SK-N-SH treated with all-trans-retinoic acid at 6 μM for 48 hours (cell line): Measurements from ENCODE around the gene LRCH1.

ENCODE experiments used
- ATAC-seq: fragments of 200-7000 bp; cut with Tn5 transposase; 3 replicates; pipeline ENCODE4 v1.9.1; 2020; ENCODE audit warnings: mild to moderate bottlenecking, moderate library complexity
- ARNTL ChIP-seq: fragments of 450-650 bp; formaldehyde crosslinking; IDR thresholded peaks from 2 replicates; pipeline ENCODE4 v1.5.0; 2020; ENCODE audit warnings: low read depth, mild to moderate bottlenecking, moderate library complexity, borderline replicate concordance
- BACH2 ChIP-seq: fragments of 250-450 bp; sonication (Bioruptor Pico); IDR thresholded peaks from 2 replicates; pipeline ENCODE4 v1.9.0; 2021; ENCODE audit warnings: mild to moderate bottlenecking, borderline replicate concordance
- CSDC2 ChIP-seq: fragments of 250-450 bp; sonication (Bioruptor Pico); IDR thresholded peaks from 2 replicates; pipeline ENCODE4 v1.5.0; 2020; ENCODE audit warnings: mild to moderate bottlenecking, moderate library complexity
- ESRRG ChIP-seq: fragments of 250-450 bp; sonication (Bioruptor Pico); IDR thresholded peaks from 2 replicates; pipeline ENCODE4 v1.6.1; 2021; ENCODE audit warnings: mild to moderate bottlenecking
- ISL1 ChIP-seq: fragments of 250-450 bp; sonication (Bioruptor Pico); IDR thresholded peaks from 2 replicates; pipeline ENCODE4 v2.1.2; 2022; ENCODE audit warnings: mild to moderate bottlenecking, moderate library complexity
- OSR1 ChIP-seq: fragments of 250-450 bp; sonication (Bioruptor Pico); IDR thresholded peaks from 2 replicates; pipeline ENCODE4 v1.8.0; 2022; ENCODE audit warnings: moderate library complexity, mild to moderate bottlenecking, inconsistent platforms
- PPARA ChIP-seq: fragments of 250-450 bp; sonication (Bioruptor Pico); IDR thresholded peaks from 2 replicates; pipeline ENCODE4 v1.5.0; 2020; ENCODE audit warnings: mild to moderate bottlenecking, borderline replicate concordance
- RARB ChIP-seq: fragments of 250-450 bp; sonication (Bioruptor Pico); IDR thresholded peaks from 2 replicates; pipeline ENCODE4 v1.8.0; 2021; ENCODE audit warnings: mild to moderate bottlenecking, moderate library complexity
- SNAI2 ChIP-seq: fragments of 250-450 bp; sonication (Bioruptor Pico); IDR thresholded peaks from 2 replicates; pipeline ENCODE4 v1.5.0; 2020; ENCODE audit warnings: mild to moderate bottlenecking, moderate library complexity
- TOX ChIP-seq: fragments of 250-450 bp; sonication (Bioruptor Pico); IDR thresholded peaks from 2 replicates; pipeline ENCODE4 v1.8.0; 2021; ENCODE audit warnings: mild to moderate bottlenecking, moderate library complexity, borderline replicate concordance
- ZC3H10 ChIP-seq: fragments of 250-450 bp; sonication (Bioruptor Pico); IDR thresholded peaks from 2 replicates; pipeline ENCODE4 v1.5.1; 2021; ENCODE audit warnings: mild to moderate bottlenecking, moderate library complexity
- ZFP30 ChIP-seq: fragments of 450-650 bp; formaldehyde crosslinking; IDR thresholded peaks from 2 replicates; pipeline ENCODE4 v1.5.0; 2022; ENCODE audit warnings: mild to moderate bottlenecking, moderate library complexity
- ZNF565 ChIP-seq: fragments of 450-650 bp; formaldehyde crosslinking; conservative IDR thresholded peaks from 2 replicates; pipeline ENCODE4 v1.5.0; 2020; ENCODE audit warnings: low read depth, mild to moderate bottlenecking, moderate library complexity
- ZNF70 ChIP-seq: fragments of 450-650 bp; formaldehyde crosslinking; IDR thresholded peaks from 2 replicates; pipeline ENCODE4 v1.5.0; 2020; ENCODE audit warnings: mild to moderate bottlenecking, moderate library complexity
- ZNF8 ChIP-seq: fragments of 450-650 bp; formaldehyde crosslinking; IDR thresholded peaks from 2 replicates; pipeline ENCODE4 v1.5.0; 2020; ENCODE audit warnings: mild to moderate bottlenecking, moderate library complexity
- TF ChIP-seq, protein P1 (sequence below): fragments of 250-450 bp; sonication (Bioruptor Pico); IDR thresholded peaks from 2 replicates; pipeline ENCODE4 v1.8.0; 2020; ENCODE audit warnings: mild to moderate bottlenecking, moderate library complexity, borderline replicate concordance
- TF ChIP-seq, protein P2 (sequence below): fragments of 250-450 bp; sonication (Bioruptor Pico); IDR thresholded peaks from 2 replicates; pipeline ENCODE4 v1.8.0; 2021; ENCODE audit warnings: low read depth, mild to moderate bottlenecking, moderate library complexity, borderline replicate concordance
- TF ChIP-seq, protein P3 (sequence below): fragments of 250-450 bp; sonication (Bioruptor Pico); IDR thresholded peaks from 2 replicates; pipeline ENCODE4 v1.5.1; 2020; ENCODE audit warnings: low read depth, mild to moderate bottlenecking, moderate library complexity
- TF ChIP-seq, protein P4 (sequence below): fragments of 250-450 bp; sonication (Bioruptor Pico); IDR thresholded peaks from 2 replicates; pipeline ENCODE4 v1.5.0; 2020; ENCODE audit warnings: mild to moderate bottlenecking, moderate library complexity
- TF ChIP-seq, protein P5 (sequence below): fragments of 250-450 bp; sonication (Bioruptor Pico); IDR thresholded peaks from 2 replicates; pipeline ENCODE4 v1.5.1; 2021; ENCODE audit warnings: mild to moderate bottlenecking, moderate library complexity

LRCH1 gene

DNA sequence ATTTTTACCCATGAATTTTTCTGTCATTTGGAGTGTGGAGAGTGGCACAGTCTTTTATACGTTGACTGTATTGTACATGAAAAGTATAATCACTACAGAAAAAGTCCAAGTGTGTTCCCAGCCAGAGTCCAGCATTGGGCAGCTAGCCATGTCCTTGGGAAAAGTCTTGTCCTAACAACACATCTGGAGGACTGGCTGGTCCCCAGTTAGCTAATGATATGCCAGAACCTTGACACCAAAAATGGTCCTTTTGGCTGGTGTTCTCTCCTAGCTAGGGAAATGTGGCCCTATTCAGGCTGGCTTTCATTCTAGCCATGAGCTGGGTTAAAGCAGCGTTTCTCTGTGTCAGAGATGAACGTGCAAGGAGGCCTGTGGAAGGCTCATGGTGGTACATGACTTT lies 145.0 kb downstream of the LRCH1 start (continued):
- TF ChIP-seq PPARA, result no peak
- TF ChIP-seq, protein P1, sequence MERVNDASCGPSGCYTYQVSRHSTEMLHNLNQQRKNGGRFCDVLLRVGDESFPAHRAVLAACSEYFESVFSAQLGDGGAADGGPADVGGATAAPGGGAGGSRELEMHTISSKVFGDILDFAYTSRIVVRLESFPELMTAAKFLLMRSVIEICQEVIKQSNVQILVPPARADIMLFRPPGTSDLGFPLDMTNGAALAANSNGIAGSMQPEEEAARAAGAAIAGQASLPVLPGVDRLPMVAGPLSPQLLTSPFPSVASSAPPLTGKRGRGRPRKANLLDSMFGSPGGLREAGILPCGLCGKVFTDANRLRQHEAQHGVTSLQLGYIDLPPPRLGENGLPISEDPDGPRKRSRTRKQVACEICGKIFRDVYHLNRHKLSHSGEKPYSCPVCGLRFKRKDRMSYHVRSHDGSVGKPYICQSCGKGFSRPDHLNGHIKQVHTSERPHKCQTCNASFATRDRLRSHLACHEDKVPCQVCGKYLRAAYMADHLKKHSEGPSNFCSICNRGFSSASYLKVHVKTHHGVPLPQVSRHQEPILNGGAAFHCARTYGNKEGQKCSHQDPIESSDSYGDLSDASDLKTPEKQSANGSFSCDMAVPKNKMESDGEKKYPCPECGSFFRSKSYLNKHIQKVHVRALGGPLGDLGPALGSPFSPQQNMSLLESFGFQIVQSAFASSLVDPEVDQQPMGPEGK (CRISPR knock-in tag), result no peak
- TF ChIP-seq, all 23 proteins: peak for 0

DNA sequence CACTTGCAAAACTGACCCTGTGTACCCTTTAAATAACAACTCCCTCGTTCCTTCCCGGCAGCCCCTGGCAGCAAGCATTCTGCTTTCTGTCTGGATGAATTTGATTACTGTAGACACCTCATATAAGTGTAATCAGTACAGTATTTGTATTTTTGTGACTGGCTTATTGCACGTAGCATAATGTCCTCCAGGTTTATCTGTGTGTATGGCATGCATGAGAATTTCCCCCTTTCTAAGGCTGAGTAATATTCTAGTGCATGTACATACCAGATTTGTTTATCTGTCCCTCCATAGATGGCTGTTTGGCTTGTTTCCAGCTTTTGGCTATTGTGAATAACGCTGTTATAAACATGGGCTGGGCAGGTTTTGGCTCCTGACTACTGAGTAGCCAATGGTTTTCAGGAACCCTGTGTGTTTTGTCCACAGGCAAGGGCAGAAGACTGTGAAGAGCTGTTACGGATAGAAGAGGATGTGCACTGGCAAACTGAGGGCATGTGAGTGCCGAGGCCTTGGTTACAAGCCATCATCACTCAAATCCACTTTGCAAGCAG lies 146.0 kb downstream of the LRCH1 start:
- no peak for TF ChIP-seq ARNTL (CRISPR knock-in tag)
- TF ChIP-seq ZNF8, result peak; percentile 57
- TF ChIP-seq ISL1 (CRISPR knock-in tag), result peak; percentile 13; the same call in 1 of the 2 replicates
- TF ChIP-seq ZNF70 (CRISPR knock-in tag), result 0 out of 2 replicates have a peak, but pooled peaks have one; percentile 30
- peak; percentile 51; the same call in 2 of the 3 replicates for ATAC-seq

DNA sequence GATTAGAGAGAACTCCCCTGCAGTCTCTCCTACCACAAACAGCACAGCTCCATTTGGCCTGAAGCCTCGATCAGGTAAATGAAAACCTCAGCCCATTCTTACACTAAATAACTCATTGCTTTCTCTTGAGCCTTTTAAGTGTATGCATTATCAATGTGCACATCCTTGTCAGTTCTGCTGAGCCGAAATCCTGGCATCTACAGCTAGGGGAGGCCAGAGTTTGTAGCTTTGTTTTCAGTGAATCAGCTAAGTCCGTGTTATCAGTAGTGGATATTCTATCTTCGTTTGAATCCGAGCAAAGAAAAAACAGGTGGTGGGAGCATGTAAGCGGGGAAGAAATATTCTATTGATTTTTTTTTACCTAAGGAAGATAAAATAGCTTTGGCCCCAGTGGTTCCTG lies 159.6 kb downstream of the LRCH1 start:
- no peak for ATAC-seq
- TF ChIP-seq ISL1 (CRISPR knock-in tag) (no peak), SNAI2 (CRISPR knock-in tag) (no peak), CSDC2 (CRISPR knock-in tag) (no peak), ZNF70 (CRISPR knock-in tag) (no peak), OSR1 (CRISPR knock-in tag) (no peak), ZFP30 (CRISPR knock-in tag) (no peak), ESRRG (CRISPR knock-in tag) (no peak)
- TF ChIP-seq, protein P2, sequence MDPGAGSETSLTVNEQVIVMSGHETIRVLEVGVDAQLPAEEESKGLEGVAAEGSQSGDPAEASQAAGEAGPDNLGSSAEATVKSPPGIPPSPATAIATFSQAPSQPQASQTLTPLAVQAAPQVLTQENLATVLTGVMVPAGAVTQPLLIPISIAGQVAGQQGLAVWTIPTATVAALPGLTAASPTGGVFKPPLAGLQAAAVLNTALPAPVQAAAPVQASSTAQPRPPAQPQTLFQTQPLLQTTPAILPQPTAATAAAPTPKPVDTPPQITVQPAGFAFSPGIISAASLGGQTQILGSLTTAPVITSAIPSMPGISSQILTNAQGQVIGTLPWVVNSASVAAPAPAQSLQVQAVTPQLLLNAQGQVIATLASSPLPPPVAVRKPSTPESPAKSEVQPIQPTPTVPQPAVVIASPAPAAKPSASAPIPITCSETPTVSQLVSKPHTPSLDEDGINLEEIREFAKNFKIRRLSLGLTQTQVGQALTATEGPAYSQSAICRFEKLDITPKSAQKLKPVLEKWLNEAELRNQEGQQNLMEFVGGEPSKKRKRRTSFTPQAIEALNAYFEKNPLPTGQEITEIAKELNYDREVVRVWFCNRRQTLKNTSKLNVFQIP (CRISPR knock-in tag), result no peak
- TF ChIP-seq, protein P3, sequence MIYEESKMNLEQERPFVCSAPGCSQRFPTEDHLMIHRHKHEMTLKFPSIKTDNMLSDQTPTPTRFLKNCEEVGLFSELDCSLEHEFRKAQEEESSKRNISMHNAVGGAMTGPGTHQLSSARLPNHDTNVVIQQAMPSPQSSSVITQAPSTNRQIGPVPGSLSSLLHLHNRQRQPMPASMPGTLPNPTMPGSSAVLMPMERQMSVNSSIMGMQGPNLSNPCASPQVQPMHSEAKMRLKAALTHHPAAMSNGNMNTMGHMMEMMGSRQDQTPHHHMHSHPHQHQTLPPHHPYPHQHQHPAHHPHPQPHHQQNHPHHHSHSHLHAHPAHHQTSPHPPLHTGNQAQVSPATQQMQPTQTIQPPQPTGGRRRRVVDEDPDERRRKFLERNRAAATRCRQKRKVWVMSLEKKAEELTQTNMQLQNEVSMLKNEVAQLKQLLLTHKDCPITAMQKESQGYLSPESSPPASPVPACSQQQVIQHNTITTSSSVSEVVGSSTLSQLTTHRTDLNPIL (CRISPR knock-in tag), result no peak

DNA sequence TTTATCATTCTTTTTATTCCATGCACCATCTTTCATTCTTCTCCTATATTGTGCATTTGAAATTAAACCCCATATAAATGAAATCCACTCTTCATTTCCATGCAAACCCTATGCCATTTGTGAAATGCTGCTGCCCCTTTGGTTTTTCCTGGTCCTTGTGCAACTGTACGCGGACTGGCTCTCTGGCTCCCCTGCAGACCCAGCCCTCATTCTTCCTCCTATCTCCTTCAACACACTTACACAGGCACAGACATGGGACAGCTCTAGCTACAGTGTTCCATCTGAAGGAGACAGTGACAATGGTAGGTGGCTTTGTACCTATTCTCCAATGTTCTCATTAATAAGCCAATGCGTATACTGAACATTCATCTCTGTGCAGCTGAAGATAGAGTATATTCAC lies 162.4 kb downstream of the LRCH1 start:
- ATAC-seq, result no peak
- TF ChIP-seq, protein P4, sequence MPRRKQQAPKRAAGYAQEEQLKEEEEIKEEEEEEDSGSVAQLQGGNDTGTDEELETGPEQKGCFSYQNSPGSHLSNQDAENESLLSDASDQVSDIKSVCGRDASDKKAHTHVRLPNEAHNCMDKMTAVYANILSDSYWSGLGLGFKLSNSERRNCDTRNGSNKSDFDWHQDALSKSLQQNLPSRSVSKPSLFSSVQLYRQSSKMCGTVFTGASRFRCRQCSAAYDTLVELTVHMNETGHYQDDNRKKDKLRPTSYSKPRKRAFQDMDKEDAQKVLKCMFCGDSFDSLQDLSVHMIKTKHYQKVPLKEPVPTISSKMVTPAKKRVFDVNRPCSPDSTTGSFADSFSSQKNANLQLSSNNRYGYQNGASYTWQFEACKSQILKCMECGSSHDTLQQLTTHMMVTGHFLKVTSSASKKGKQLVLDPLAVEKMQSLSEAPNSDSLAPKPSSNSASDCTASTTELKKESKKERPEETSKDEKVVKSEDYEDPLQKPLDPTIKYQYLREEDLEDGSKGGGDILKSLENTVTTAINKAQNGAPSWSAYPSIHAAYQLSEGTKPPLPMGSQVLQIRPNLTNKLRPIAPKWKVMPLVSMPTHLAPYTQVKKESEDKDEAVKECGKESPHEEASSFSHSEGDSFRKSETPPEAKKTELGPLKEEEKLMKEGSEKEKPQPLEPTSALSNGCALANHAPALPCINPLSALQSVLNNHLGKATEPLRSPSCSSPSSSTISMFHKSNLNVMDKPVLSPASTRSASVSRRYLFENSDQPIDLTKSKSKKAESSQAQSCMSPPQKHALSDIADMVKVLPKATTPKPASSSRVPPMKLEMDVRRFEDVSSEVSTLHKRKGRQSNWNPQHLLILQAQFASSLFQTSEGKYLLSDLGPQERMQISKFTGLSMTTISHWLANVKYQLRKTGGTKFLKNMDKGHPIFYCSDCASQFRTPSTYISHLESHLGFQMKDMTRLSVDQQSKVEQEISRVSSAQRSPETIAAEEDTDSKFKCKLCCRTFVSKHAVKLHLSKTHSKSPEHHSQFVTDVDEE (CRISPR knock-in tag), result no peak
- no peak for TF ChIP-seq ZNF565 (CRISPR knock-in tag)
- TF ChIP-seq, protein P5, sequence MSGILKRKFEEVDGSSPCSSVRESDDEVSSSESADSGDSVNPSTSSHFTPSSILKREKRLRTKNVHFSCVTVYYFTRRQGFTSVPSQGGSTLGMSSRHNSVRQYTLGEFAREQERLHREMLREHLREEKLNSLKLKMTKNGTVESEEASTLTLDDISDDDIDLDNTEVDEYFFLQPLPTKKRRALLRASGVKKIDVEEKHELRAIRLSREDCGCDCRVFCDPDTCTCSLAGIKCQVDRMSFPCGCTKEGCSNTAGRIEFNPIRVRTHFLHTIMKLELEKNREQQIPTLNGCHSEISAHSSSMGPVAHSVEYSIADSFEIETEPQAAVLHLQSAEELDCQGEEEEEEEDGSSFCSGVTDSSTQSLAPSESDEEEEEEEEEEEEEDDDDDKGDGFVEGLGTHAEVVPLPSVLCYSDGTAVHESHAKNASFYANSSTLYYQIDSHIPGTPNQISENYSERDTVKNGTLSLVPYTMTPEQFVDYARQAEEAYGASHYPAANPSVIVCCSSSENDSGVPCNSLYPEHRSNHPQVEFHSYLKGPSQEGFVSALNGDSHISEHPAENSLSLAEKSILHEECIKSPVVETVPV (CRISPR knock-in tag), result no peak
- TF ChIP-seq RARB (CRISPR knock-in tag), result no peak
- TF ChIP-seq ARNTL (CRISPR knock-in tag), result no peak
- TF ChIP-seq, protein P1 (CRISPR knock-in tag), result no peak
- TF ChIP-seq ZNF8, result no peak
- no peak for TF ChIP-seq ZC3H10 (CRISPR knock-in tag)
- no peak for TF ChIP-seq OSR1 (CRISPR knock-in tag)
- no peak for TF ChIP-seq ISL1 (CRISPR knock-in tag)
- TF ChIP-seq, protein P2 (CRISPR knock-in tag), result no peak
- TF ChIP-seq ZFP30 (CRISPR knock-in tag), result no peak
- no peak for TF ChIP-seq ESRRG (CRISPR knock-in tag)
- TF ChIP-seq BACH2 (CRISPR knock-in tag), result no peak
- TF ChIP-seq TOX (CRISPR knock-in tag), result no peak
- TF ChIP-seq, all 23 proteins: peak for 0
